ENCODE data around the gene UPK1A.
"Not testable (repeated sequence)": the region's sequence is repeated elsewhere in the genome, so short reads cannot be mapped to it uniquely, and the experiment has no call there.

- not testable (repeated sequence) for TF ChIP-seq CTCF, POLR2A, POLR2AphosphoS5 (IDR thresholded peaks at IDR 0.05)
These were observed 57.8 kb downstream of the UPK1A start for GRCh38 chr19:35724132-35724531.
